Small intestine (tissue), 7 donors: Measurements from ENCODE around the gene LSR. TPM values are rescaled to one million over a fixed set of nuclear protein-coding genes. Genes with fewer than 3 reads are reported as not detected.
A peak's percentile ranks its signal among the peaks of the same experiment; 100 is the strongest.

Source experiments
- DNase-seq, 2 donors: peaks; one replicate each; pipeline versions ENCODE4 v3.0.0 to v3.0.0-alpha.2; 2013
- FAIRE-seq: peaks from 2 replicates; lab custom pipeline; 2012; peaks lifted over from hg19 to GRCh38; lab: Jason Lieb, UNC
- H3K27ac ChIP-seq, 3 donors: one replicate each; pipeline ENCODE4 v1.5.1; 2013; ENCODE audit warnings: low read length in 2 of 3, mild to moderate bottlenecking in 2 of 3, control low read depth in 1 of 3, inconsistent platforms in 1 of 3, low read depth in 1 of 3, moderate library complexity in 1 of 3
- H3K27me3 ChIP-seq, 3 donors: one replicate each; pipeline ENCODE4 v1.6.1; 2013; ENCODE audit warnings: low read length in 3 of 3, inconsistent platforms in 1 of 3; ENCODE audit not compliant: control insufficient read depth in 3 of 3, insufficient read depth in 3 of 3
- H3K36me3 ChIP-seq, 3 donors: one replicate each; pipeline ENCODE4 v1.6.1; 2013; ENCODE audit warnings: low read length in 3 of 3, inconsistent platforms in 1 of 3, low read depth in 1 of 3, mild to moderate bottlenecking in 1 of 3, moderate library complexity in 1 of 3; ENCODE audit not compliant: control insufficient read depth in 3 of 3, insufficient read depth in 2 of 3
- H3K4me1 ChIP-seq, 3 donors: one replicate each; pipeline ENCODE4 v1.6.1; 2013; ENCODE audit warnings: low read length in 2 of 3, inconsistent platforms in 1 of 3, low read depth in 1 of 3, mild to moderate bottlenecking in 1 of 3, moderate library complexity in 1 of 3; ENCODE audit not compliant: control insufficient read depth in 3 of 3, insufficient read depth in 2 of 3
- H3K4me3 ChIP-seq, 3 donors: one replicate each; pipeline ENCODE4 v1.5.1; 2013; ENCODE audit warnings: low read length in 3 of 3, control low read depth in 1 of 3, inconsistent platforms in 1 of 3, low read depth in 1 of 3, mild to moderate bottlenecking in 1 of 3, moderate library complexity in 1 of 3
- H3K9me3 ChIP-seq, 2 donors: one replicate each; pipeline ENCODE4 v1.6.1; 2013; ENCODE audit warnings: low read depth in 1 of 2, low read length in 1 of 2; ENCODE audit not compliant: control insufficient read depth in 2 of 2, insufficient read depth in 1 of 2
- WGBS, 3 donors: extraction: QIAGEN DNeasy Blood & Tissue Kit; methylation state at CpG; one replicate each; pipeline ENCODE4 v1.1.7; 2013; 5-methylcytosine and 5-hydroxymethylcytosine counted together
- polyA plus RNA-seq, 4 donors: library from polyadenylated mRNA; stranded (reverse) in 3 of 4; unstranded in 1 of 4; fragments of 200-250 nt in 3 of 4; fragments of 120-200 nt in 1 of 4; gene quantifications; one replicate each; pipeline versions ENCODE4 v1.2.1 to v1.2.3, GENCODE V29; 2013
- donor health status: healthy with polysubstance abuse.
- donor health status: control.
- donor health status: control.
- donor health status: Bipolar disorder and iron deficiency.
- donor health status: healthy.

Gene LSR
- polyA plus RNA-seq, 4 donors, result 51.6 to 136 (median 98.7) TPM

GRCh38 chr19:35265900-35266519, 17.2 kb downstream of the LSR start:
- FAIRE-seq, result no peak
- DNase-seq, result no peak
- H3K4me3 ChIP-seq, result no peak overlapping the region
- H3K9me3 ChIP-seq, result no peaks in the 10 kb centered on the region
- H3K27me3 ChIP-seq, result no peaks in the 10 kb centered on the region
- WGBS, 3 donors, result 79 to 89% (median 85%) methylated on average over 10 of the region's 10 CpGs
- peaks cover 0 to 18% (median 6%) of the 10 kb centered on the region in 3 donors for H3K4me1 ChIP-seq
- H3K36me3 ChIP-seq, result peaks cover under 1 to 76% (median 3%) of the 10 kb centered on the region in 3 donors
- H3K27ac ChIP-seq, result no peak overlapping the region

GRCh38 chr19:35266520-35267352, 17.9 kb downstream of the LSR start:
- FAIRE-seq, result no peak
- DNase-seq, result peak in 1 of 2 donors; percentile 48
- H3K9me3 ChIP-seq, result no peaks in the 10 kb centered on the region

GRCh38 chr19:35267353-35267817, 18.6 kb downstream of the LSR start:
- FAIRE-seq (no peak), DNase-seq (peak in 1 of 2 donors; percentile 35)
- Histone ChIP-seq H3K9me3 (no peaks in the 10 kb centered on the region), H3K4me3 (peak overlapping the region; percentile 73 to 94 (median 86)), H3K27ac (peak overlapping the region; percentile 71 to 90 (median 87)), H3K36me3 (peaks cover 8 to 77% (median 15%) of the 10 kb centered on the region in 3 donors), H3K27me3 (no peaks in the 10 kb centered on the region), H3K4me1 (peaks cover 0 to 18% (median 6%) of the 10 kb centered on the region in 3 donors)
- WGBS, 3 donors, result 1 to 2% (median 2%) methylated on average over 24 to 40 of the region's 40 CpGs

More at GRCh38 chr19:35266520-35267352, 17.9 kb downstream of the LSR start:
- H3K4me1 ChIP-seq, result peaks cover 0 to 18% (median 6%) of the 10 kb centered on the region in 3 donors
- H3K36me3 ChIP-seq, result peaks cover 8 to 77% (median 10%) of the 10 kb centered on the region in 3 donors
- H3K27ac ChIP-seq, result peak overlapping the region; percentile 71 to 90 (median 87)
- 40 to 58% (median 45%) methylated on average over 26 to 39 of the region's 39 CpGs for WGBS, 3 donors
- no peaks in the 10 kb centered on the region for H3K27me3 ChIP-seq
- peak overlapping the region; percentile 73 to 94 (median 86) for H3K4me3 ChIP-seq

- WGBS, 3 donors, result 1% methylated on average over 47 to 100 of the region's 100 CpGs
- Histone ChIP-seq H3K9me3 (no peaks in the 10 kb centered on the region), H3K27me3 (no peaks in the 10 kb centered on the region), H3K36me3 (peaks cover 8 to 77% (median 14%) of the 10 kb centered on the region in 3 donors), H3K4me3 (peak overlapping the region; percentile 73 to 94 (median 86)), H3K4me1 (peaks cover 0 to 18% (median 6%) of the 10 kb centered on the region in 3 donors), H3K27ac (peak overlapping the region; percentile 79 to 90 (median 87))
- peak; percentile 77 to 87 for DNase-seq
- no peak for FAIRE-seq
Measured at GRCh38 chr19:35267818-35268535, 19.2 kb downstream of the LSR start.

GRCh38 chr19:35268536-35269437, 20.0 kb downstream of the LSR start, which contains the start of gene USF2:
Gene USF2 (plus strand): TSS chr19:35268962. CDS start chr19:35269102, 140 bp downstream.
- H3K27me3 ChIP-seq, result no peaks in the 10 kb centered on the region
- H3K9me3 ChIP-seq, result no peaks in the 10 kb centered on the region
- FAIRE-seq (no peak), DNase-seq (peak; percentile 63 to 83)
- H3K4me1 ChIP-seq, result peaks cover 0 to 18% (median 6%) of the 10 kb centered on the region in 3 donors
- WGBS, 3 donors, result 0 to 2% (median 1%) methylated on average over 18 to 120 of the region's 126 CpGs
- peak within 1 kb of the TSS; percentile 90 to 94 (median 92) for H3K27ac ChIP-seq
- peaks cover 9 to 77% (median 18%) of the 10 kb centered on the region in 3 donors for H3K36me3 ChIP-seq
- H3K4me3 ChIP-seq, result peak within 1 kb of the TSS; percentile 80 to 94 (median 86)

GRCh38 chr19:35269438-35270117, 20.8 kb downstream of the LSR start:
- WGBS, 3 donors, result 1 to 3% (median 2%) methylated on average over 35 to 66 of the region's 66 CpGs
- H3K4me3 ChIP-seq, result peak overlapping the region; percentile 32 to 94 (median 80)
- no peaks in the 10 kb centered on the region for H3K9me3 ChIP-seq
- FAIRE-seq (no peak), DNase-seq (peak; percentile 75 to 93)
- no peaks in the 10 kb centered on the region for H3K27me3 ChIP-seq
- H3K27ac ChIP-seq, result peak overlapping the region; percentile 69 to 94 (median 92)
- H3K36me3 ChIP-seq, result peaks cover 13 to 78% (median 22%) of the 10 kb centered on the region in 3 donors
- H3K4me1 ChIP-seq, result peaks cover 0 to 18% (median 6%) of the 10 kb centered on the region in 3 donors

GRCh38 chr19:35270381-35270811, 21.6 kb downstream of the LSR start:
- Histone ChIP-seq H3K27ac (peak overlapping the region in 1 of 3 donors; percentile 69), H3K27me3 (no peaks in the 10 kb centered on the region), H3K4me3 (peak overlapping the region in 1 of 3 donors; percentile 32), H3K4me1 (peaks cover 0 to 18% (median 6%) of the 10 kb centered on the region in 3 donors), H3K9me3 (no peaks in the 10 kb centered on the region), H3K36me3 (peaks cover 13 to 75% (median 26%) of the 10 kb centered on the region in 3 donors)
- DNase-seq, result no peak
- 91 to 93% (median 92%) methylated on average over 16 of the region's 16 CpGs for WGBS, 3 donors
- no peak for FAIRE-seq
